AG10803 (cell line): Measurements from ENCODE around the gene CCDC138.

Source experiments
- DNase-seq: peaks from one replicate; pipeline ENCODE4 v3.0.0; 2010; ENCODE audit warnings: low read depth
- H3K4me3 ChIP-seq: 2 replicates; pipeline ENCODE4 v1.5.1; 2011; ENCODE audit warnings: mild to moderate bottlenecking, low read length, control low read depth
- TF ChIP-seq, protein P1 (sequence below): conservative IDR thresholded peaks from 2 replicates; pipeline ENCODE4 v1.5.1; 2011; ENCODE audit warnings: mild to moderate bottlenecking, low read length, control low read depth, inconsistent platforms

Gene CCDC138

DNA sequence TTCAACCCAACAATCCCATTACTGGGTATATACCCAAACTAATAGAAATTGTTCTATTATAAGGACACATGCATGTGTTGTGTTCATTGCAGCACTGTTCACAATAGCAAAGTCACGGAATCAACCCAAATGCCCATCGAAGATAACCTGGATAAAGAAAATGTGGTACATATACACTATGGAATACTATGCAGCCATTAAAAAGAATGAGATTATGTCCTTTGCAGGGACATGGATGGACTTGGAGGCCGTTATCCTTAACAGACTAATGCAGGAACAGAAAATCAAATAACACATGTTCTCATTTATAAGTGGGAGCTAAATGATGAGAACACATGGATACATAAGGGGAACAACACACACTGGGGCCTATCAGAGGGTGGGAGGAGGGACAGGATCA, 65.8 kb downstream of the CCDC138 start:
- TF ChIP-seq, protein P1, sequence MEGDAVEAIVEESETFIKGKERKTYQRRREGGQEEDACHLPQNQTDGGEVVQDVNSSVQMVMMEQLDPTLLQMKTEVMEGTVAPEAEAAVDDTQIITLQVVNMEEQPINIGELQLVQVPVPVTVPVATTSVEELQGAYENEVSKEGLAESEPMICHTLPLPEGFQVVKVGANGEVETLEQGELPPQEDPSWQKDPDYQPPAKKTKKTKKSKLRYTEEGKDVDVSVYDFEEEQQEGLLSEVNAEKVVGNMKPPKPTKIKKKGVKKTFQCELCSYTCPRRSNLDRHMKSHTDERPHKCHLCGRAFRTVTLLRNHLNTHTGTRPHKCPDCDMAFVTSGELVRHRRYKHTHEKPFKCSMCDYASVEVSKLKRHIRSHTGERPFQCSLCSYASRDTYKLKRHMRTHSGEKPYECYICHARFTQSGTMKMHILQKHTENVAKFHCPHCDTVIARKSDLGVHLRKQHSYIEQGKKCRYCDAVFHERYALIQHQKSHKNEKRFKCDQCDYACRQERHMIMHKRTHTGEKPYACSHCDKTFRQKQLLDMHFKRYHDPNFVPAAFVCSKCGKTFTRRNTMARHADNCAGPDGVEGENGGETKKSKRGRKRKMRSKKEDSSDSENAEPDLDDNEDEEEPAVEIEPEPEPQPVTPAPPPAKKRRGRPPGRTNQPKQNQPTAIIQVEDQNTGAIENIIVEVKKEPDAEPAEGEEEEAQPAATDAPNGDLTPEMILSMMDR, result no peak
- no peak overlapping the region for H3K4me3 ChIP-seq
- no peak for DNase-seq

DNA sequence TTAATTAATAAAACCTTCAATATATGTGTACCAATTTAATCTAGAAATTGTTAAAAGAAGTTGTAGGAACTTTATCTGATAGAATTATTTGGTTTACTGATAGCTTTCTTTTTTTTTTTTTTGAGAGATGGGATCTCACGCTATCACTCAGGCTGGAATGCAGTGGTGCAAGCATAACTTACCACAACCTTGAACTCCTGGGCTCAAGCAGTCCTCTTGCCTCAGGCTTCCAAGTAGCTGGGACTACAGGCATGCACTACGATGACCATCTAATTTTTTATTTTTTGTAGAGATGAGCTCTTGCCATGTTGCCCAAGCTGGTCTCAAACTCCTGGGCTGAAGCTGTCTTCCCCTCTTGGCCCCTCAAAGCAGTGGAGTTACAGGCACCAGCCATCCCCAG, 66.8 kb downstream of the CCDC138 start:
- H3K4me3 ChIP-seq, result no peak overlapping the region
- TF ChIP-seq, protein P1, result no peak
- DNase-seq, result peak; percentile 12

DNA sequence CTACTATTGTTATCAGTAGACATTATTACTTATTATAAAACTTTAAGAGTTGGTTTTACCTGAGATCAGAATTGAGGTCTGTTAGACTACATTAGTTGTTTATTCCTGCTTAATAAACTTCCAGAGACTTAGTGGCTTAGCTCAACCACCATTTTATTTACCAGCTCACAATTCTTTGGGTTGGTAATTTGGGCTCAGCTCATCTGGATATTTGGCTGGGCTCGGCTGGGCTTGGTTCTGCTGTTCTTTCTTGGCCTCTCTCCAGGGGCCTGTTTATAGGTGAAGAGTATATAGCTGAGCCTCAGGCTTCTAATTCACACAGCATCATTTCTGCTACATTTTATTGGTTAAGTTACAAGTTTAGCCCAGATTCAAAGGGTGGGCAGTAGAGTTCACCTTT, 67.9 kb downstream of the CCDC138 start:
- TF ChIP-seq, protein P1, result no peak
- DNase-seq, result no peak
- no peak overlapping the region for H3K4me3 ChIP-seq

DNA sequence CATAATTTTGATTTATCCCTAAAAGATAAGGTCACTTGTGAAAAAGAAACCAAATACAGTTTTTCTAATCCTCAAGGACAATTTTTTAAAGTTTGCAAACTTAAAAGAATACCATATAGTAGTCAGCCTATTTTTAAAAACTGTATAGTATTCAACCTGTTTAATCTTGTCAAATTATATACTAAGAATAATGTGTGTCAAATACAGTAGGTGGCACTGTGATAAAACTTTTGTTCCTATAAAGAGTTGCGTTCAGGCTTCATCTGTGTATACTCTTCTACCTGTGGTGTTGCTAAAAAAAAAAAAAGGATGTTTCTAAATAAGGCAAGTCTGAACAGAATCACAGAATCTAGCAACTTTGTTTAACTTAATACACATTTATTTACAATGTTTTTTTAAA, 68.6 kb downstream of the CCDC138 start:
- no peak overlapping the region for H3K4me3 ChIP-seq
- TF ChIP-seq, protein P1, result peak; percentile 26; the same call in 1 of the 2 replicates
- DNase-seq, result peak; percentile 8

DNA sequence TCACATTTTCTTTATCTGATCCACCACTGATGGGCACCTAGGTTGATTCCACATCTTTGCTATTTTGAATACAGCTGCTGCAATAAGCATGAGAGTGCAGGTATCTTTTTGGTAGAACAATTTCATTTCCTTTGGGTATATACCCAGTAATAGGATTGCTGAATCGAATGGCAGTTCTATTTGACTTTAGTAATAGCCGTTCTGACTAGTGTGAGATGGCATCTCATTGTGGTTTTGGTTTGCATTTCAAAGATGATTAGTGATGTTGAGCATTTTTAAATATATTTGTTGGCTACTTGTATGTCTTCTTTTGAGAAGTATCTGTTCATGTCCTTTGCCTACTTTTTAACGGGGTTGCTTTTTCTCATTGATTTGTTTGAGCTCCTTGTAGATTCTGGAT, 72.3 kb downstream of the CCDC138 start:
- no peak overlapping the region for H3K4me3 ChIP-seq
- peak; percentile 25 for DNase-seq
- TF ChIP-seq, protein P1, result no peak

DNA sequence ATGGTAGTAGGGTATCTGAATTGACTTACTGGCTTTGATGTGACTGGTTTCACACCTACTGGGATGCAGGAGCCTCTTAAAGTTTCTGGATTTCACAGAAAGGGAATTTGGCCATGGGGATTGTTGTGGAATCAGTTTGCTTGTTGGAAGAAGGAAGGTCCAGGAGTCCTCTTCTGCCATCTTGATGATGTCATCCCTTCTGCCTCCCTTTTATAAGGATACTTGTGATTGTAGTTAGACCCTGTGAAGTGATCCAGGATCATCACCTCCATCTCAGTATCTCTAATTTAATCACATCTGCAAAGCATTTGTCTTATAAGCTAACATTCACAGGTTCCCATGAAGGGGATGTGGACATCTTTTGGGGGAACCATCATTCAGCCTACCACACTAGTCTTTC, 79.5 kb downstream of the CCDC138 start:
- TF ChIP-seq, protein P1, result no peak
- DNase-seq, result no peak
- no peak overlapping the region for H3K4me3 ChIP-seq

DNA sequence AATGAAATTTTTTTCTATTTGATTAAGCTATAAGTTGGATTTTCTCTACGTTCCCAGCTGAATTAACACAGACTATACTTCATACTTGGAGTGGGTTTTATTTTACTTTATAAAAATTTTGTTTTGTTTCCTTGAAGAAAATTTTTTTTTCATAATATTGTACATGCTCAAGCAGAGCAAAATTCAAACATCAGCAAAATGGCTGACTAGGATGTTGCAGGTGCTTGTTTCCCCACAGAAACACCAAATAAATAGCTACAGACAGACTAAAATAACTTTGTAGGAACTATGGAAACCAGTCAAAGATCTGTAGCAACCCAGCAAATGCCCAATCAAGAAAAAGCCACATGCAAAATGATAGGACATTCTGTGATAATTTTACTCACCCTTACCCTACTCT, 82.3 kb downstream of the CCDC138 start:
- no peak overlapping the region for H3K4me3 ChIP-seq
- no peak for DNase-seq
- TF ChIP-seq, protein P1, result no peak
